Measurements from ENCODE around the gene CYB561D2.

DNA sequence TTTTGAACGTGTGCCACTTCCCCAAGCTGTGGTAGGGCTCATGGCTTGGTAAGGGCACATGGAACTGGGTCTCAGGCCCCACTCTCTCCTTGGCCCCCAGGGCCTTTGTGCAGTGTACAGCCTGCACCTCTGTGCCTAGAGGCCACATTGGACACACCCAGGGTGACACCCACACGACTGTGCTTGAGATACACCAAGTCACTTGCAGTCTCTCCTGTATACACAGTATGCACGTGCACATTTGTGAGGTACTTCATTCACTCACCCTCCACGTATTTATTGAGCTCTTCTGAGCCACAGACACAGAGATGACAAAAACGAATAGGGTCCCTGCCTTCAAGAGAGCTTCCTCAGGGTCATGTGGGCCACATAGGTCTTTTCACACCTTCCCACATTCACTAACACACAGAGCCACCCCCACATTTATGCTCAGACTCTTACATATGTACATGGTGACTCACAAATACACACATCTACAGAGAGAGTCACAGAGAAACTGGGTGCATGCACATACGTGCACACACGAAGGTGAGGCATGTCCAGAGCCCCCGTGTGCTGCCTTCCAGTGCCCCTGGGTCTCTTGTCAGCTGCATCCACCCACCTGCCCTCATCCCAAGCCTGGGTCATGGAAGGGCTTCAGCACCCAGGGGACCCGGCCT, 18.5 kb downstream of the CYB561D2 start:
- TF ChIP-seq, protein P1, sequence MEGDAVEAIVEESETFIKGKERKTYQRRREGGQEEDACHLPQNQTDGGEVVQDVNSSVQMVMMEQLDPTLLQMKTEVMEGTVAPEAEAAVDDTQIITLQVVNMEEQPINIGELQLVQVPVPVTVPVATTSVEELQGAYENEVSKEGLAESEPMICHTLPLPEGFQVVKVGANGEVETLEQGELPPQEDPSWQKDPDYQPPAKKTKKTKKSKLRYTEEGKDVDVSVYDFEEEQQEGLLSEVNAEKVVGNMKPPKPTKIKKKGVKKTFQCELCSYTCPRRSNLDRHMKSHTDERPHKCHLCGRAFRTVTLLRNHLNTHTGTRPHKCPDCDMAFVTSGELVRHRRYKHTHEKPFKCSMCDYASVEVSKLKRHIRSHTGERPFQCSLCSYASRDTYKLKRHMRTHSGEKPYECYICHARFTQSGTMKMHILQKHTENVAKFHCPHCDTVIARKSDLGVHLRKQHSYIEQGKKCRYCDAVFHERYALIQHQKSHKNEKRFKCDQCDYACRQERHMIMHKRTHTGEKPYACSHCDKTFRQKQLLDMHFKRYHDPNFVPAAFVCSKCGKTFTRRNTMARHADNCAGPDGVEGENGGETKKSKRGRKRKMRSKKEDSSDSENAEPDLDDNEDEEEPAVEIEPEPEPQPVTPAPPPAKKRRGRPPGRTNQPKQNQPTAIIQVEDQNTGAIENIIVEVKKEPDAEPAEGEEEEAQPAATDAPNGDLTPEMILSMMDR (IDR thresholded peaks at IDR 0.05 in 2 of 3, conservative IDR thresholded peaks at IDR 0.05 in 1 of 3; ENCODE audit: borderline replicate concordance in 1 of 3, insufficient read depth in 1 of 3, low read depth in 2 of 3, low read length in 2 of 3), result no peak
- TF ChIP-seq POLR2AphosphoS5 (IDR thresholded peaks at IDR 0.05; ENCODE audit: low read depth, low read length) (no peak), TCF7L2 (IDR thresholded peaks at IDR 0.05; ENCODE audit: borderline replicate concordance, extremely low read depth, insufficient read depth, insufficient read length) (no peak), EZH2 (IDR thresholded peaks at IDR 0.05) (no peak), ZNF274 (IDR thresholded peaks at IDR 0.05; ENCODE audit: low read depth, low read length) (no peak), RAD21 (IDR thresholded peaks at IDR 0.05; ENCODE audit: low read depth) (no peak), SP1 (IDR thresholded peaks at IDR 0.05; ENCODE audit: low read depth) (no peak), POLR2A (IDR thresholded peaks at IDR 0.05; ENCODE audit: borderline replicate concordance, extremely low read depth, insufficient read depth, insufficient read length) (no peak), JUND (IDR thresholded peaks at IDR 0.05) (no peak), EZH2phosphoT487 (IDR thresholded peaks at IDR 0.05; ENCODE audit: borderline replicate concordance) (no peak), CBX3 (IDR thresholded peaks at IDR 0.05; ENCODE audit: low read depth) (no peak), SIN3A (IDR thresholded peaks at IDR 0.05; ENCODE audit: low read depth) (no peak)
- TF ChIP-seq, protein P2, sequence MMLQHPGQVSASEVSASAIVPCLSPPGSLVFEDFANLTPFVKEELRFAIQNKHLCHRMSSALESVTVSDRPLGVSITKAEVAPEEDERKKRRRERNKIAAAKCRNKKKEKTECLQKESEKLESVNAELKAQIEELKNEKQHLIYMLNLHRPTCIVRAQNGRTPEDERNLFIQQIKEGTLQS (IDR thresholded peaks at IDR 0.05), result no peak
- TF ChIP-seq, protein P3, sequence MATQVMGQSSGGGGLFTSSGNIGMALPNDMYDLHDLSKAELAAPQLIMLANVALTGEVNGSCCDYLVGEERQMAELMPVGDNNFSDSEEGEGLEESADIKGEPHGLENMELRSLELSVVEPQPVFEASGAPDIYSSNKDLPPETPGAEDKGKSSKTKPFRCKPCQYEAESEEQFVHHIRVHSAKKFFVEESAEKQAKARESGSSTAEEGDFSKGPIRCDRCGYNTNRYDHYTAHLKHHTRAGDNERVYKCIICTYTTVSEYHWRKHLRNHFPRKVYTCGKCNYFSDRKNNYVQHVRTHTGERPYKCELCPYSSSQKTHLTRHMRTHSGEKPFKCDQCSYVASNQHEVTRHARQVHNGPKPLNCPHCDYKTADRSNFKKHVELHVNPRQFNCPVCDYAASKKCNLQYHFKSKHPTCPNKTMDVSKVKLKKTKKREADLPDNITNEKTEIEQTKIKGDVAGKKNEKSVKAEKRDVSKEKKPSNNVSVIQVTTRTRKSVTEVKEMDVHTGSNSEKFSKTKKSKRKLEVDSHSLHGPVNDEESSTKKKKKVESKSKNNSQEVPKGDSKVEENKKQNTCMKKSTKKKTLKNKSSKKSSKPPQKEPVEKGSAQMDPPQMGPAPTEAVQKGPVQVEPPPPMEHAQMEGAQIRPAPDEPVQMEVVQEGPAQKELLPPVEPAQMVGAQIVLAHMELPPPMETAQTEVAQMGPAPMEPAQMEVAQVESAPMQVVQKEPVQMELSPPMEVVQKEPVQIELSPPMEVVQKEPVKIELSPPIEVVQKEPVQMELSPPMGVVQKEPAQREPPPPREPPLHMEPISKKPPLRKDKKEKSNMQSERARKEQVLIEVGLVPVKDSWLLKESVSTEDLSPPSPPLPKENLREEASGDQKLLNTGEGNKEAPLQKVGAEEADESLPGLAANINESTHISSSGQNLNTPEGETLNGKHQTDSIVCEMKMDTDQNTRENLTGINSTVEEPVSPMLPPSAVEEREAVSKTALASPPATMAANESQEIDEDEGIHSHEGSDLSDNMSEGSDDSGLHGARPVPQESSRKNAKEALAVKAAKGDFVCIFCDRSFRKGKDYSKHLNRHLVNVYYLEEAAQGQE (IDR thresholded peaks at IDR 0.05; ENCODE audit: low read depth), result no peak

Data from HCT116 (cell line).